ENCODE data around the gene POU4F2.
A peak's percentile ranks its signal among the peaks of the same experiment; 100 is the strongest.
"Not testable (repeated sequence)": the region's sequence is repeated elsewhere in the genome, so short reads cannot be mapped to it uniquely, and the experiment has no call there.

The POU4F2 gene

DNA sequence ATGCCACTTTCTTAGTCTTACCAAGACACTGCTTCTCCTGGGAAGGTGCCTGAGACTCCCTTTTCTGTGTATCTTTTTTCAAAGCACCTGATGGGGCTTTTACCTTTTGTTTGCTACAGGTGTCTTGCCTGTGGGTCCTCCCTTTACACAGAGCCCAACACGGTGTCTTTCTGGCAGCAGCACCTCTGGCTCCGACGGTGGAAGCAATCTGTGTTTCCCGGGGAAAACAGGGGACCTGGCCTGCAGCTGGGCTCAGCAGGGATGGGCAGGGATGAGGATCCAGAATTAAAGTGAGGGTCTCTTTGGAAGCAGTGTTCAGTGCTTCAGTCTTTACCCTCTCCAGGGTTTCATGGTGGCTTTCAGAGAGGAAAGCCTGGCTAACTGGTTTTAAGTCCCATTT, 11.3 kb downstream of the POU4F2 start:
- no peak for DNase-seq (ENCODE audit: low spot score)
- TF ChIP-seq, protein P1, sequence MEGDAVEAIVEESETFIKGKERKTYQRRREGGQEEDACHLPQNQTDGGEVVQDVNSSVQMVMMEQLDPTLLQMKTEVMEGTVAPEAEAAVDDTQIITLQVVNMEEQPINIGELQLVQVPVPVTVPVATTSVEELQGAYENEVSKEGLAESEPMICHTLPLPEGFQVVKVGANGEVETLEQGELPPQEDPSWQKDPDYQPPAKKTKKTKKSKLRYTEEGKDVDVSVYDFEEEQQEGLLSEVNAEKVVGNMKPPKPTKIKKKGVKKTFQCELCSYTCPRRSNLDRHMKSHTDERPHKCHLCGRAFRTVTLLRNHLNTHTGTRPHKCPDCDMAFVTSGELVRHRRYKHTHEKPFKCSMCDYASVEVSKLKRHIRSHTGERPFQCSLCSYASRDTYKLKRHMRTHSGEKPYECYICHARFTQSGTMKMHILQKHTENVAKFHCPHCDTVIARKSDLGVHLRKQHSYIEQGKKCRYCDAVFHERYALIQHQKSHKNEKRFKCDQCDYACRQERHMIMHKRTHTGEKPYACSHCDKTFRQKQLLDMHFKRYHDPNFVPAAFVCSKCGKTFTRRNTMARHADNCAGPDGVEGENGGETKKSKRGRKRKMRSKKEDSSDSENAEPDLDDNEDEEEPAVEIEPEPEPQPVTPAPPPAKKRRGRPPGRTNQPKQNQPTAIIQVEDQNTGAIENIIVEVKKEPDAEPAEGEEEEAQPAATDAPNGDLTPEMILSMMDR (IDR thresholded peaks at IDR 0.05), result no peak
- no peak overlapping the region for H3K4me3 ChIP-seq
- H3K27ac ChIP-seq, result no peak overlapping the region

DNA sequence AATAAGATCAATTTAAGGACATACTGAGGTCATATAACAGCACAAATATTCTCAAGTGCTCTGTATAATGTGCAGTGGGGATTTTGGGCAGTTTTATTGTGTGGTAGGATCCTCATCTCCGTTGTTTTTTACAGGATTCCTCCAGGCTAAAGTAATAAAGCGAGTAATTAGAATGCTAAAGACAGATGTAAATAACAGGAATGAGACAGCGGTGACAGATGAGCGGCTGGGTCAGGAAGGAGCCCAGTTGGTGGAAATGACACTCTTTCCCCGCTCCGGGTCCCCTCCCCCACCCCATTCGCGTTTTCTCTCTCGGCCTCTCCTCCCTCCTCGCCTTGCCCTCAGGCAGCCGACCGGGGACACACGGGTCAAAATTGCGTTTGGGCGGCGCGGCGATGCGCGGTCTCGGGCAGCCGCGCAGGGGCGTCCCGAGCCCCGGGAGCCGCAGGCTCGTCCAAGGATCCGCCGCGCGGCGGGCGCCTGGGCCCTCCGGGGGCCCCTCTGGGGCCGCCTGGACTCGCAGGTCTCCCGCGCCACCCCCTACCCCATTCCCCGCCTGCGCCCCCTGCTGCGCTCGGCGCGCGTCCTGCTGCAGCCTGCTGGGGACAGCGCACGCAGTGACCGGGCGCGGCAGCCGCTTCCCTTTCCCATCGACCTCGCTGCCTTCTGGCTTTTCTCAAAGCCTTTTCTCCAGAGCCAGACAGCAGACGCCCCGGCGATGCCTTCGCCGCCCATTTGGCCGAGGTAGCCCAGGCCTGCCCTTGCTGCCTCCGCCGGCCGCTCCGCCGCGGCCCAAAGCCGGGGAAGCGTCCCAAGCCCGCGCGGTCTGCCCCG, 16.2 kb downstream of the POU4F2 start:
- Histone ChIP-seq H3K4me3 (peak overlapping the region; percentile 71), H3K27ac (no peak overlapping the region)
- TF ChIP-seq, protein P1 (IDR thresholded peaks at IDR 0.05), result no peak
- DNase-seq (ENCODE audit: low spot score), result no peak

DNA sequence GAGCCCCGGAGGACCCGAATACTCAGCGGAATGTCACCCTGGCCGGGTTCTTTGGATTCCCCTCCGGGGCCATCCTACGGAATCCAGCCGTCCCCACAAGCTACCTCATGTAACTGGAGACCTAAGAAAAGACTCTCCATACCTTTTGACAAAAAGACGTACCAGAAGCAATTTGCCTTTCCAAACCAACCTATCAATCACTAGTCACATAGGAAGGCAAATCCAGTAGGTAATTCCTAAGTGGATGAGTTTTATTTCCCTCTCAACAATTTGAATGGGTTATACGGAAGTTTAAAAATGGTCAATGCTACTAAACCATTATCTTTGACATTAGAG, 16.8 kb downstream of the POU4F2 start:
- peak overlapping the region; percentile 71 for H3K4me3 ChIP-seq
- TF ChIP-seq, protein P1 (IDR thresholded peaks at IDR 0.05), result no peak
- no peak overlapping the region for H3K27ac ChIP-seq
- DNase-seq (ENCODE audit: low spot score), result no peak

DNA sequence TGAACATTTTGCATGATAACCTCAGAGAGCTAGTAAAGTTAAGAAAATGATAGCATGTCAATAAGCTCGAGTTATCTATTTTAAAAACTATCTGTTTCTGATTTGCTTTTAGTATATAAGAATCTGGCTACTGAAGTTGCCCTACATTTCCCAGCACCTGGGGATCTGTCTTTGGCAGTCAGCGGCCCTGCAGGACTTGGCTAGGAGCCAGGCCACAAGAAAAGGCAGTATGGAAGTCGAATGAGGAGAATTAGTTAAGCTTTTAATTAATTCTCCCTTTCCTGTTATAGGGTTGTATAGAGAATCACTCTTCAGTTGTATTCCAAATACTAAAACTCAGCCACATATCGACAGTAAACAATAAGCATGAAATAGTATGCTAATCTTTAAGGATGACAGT, 22.7 kb downstream of the POU4F2 start:
- H3K4me3 ChIP-seq, result no peak overlapping the region
- no peak overlapping the region for H3K27ac ChIP-seq
- no peak for DNase-seq (ENCODE audit: low spot score)
- TF ChIP-seq, protein P1 (IDR thresholded peaks at IDR 0.05), result no peak

DNA sequence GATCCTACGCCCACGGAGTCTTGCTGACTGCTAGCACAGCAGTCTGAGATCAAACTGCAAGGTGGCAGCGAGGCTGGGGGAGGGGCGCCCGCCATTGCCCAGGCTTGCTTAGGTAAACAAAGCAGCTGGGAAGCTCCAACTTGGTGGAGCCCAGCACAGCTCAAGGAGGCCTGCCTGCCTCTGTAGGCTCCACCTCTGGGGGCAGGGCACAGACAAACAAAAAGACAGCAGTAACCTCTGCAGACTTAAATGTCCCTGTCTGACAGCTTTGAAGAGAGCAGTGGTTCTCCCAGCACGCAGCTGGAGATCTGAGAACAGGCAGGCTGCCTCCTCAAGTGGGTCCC, 25.2 kb downstream of the POU4F2 start:
- not testable (repeated sequence) for DNase-seq (ENCODE audit: low spot score); H3K4me3 ChIP-seq; H3K27ac ChIP-seq

DNA sequence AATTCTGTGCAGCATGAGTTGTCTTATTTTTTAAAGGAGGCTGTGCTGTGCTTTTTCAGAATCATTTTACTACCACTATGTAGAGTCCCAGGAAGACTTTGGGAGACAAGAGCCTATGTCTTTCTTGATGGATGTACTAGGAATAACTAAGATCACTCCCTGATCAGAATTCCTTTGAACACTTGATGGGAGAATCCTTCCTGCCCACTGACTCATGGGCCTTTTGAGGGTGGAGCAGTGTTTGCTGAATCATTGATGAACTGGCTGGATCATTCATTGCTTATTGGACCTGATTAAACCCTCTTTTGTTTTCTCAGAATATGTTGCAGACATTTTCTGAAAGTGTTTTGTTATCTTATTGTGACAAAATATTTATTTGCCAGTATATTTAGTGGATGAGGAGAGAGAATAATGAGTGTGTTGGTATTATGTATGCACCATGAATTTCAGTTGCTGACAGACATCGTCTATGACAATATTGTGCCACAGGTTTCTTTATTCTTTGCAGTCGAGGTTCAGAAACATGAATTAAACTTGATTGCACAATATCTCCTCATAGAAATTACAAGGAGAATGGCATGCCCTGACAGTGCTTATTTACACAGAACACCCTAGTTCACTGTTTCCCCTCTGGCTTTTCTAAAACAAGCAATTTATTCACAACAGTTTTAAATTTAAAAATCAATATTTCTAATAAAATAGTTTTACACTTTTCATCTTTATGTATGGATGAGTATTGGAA, 36.3 kb downstream of the POU4F2 start:
- Histone ChIP-seq H3K27ac (no peak overlapping the region), H3K4me3 (no peak overlapping the region)
- no peak for DNase-seq (ENCODE audit: low spot score)
- TF ChIP-seq, protein P1 (IDR thresholded peaks at IDR 0.05), result no peak
